Activated CD8-positive, alpha-beta T cell treated with anti-CD3 and anti-CD28 coated beads for 36 hours (primary cell): ENCODE measurements around the gene CHML. TPM values are rescaled to one million over a fixed set of nuclear protein-coding genes. Genes with fewer than 3 reads are reported as not detected.
"Not testable (repeated sequence)": the region's sequence is repeated elsewhere in the genome, so short reads cannot be mapped to it uniquely, and the experiment has no call there.

Experiments
- ATAC-seq: fragments of 200-7000 bp; cut with Tn5 transposase; one replicate; pipeline ENCODE4 v1.10.0; 2021; ENCODE audit warnings: mild to moderate bottlenecking, moderate library complexity
- CTCF ChIA-PET: fragments of 350-600 bp; sonication (Branson Sonifier 250); formaldehyde crosslinking; loops from one replicate; lab custom pipeline; 2021; ENCODE audit warnings: antibody characterized with exemption; lab: Charles Lee
- POLR2A ChIA-PET: fragments of 350-600 bp; sonication (Branson Sonifier 250); formaldehyde crosslinking; loops from one replicate; lab custom pipeline; 2021; ENCODE audit warnings: antibody characterized with exemption; lab: Charles Lee
- DNase-seq: peaks from one replicate; pipeline ENCODE4 v3.0.0-alpha.2; 2020
- H3K27ac Mint-ChIP-seq: one replicate; pipeline ENCODE4 v1.8.0; 2021; ENCODE audit warnings: mild to moderate bottlenecking, mixed read lengths
- H3K27me3 Mint-ChIP-seq: one replicate; pipeline ENCODE4 v1.8.0; 2021; ENCODE audit warnings: mixed read lengths
- H3K36me3 Mint-ChIP-seq: one replicate; pipeline ENCODE4 v1.8.0; 2021; ENCODE audit warnings: low read depth, mixed read lengths
- H3K4me1 Mint-ChIP-seq: one replicate; pipeline ENCODE4 v1.8.0; 2021; ENCODE audit warnings: low read depth, mixed read lengths
- H3K4me3 Mint-ChIP-seq: one replicate; pipeline ENCODE4 v1.8.0; 2021; ENCODE audit warnings: mild to moderate bottlenecking, moderate library complexity, mixed read lengths
- H3K9me3 Mint-ChIP-seq: one replicate; pipeline ENCODE4 v1.8.0; 2021; ENCODE audit warnings: mixed read lengths
- CTCF ChIP-seq: fragments of 200-600 bp; IDR thresholded peaks from one replicate; pipeline ENCODE4 v1.8.0; 2022; ENCODE audit warnings: antibody characterized with exemption, mild to moderate bottlenecking
- intact Hi-C: fragments of 100-400 bp; cut with micrococcal nuclease; formaldehyde crosslinking; loops from one replicate; pipeline ENCODE4 v1.10.0; 2022
- total RNA-seq, 2 experiments: library from RNA; stranded (reverse); gene quantifications; one replicate each; pipeline ENCODE4 v1.2.3, GENCODE V29; 2021

Gene CHML
- 10 to 100 TPM; 20.3 to 24.7 TPM for total RNA-seq

- Mint-ChIP-seq H3K4me3 (peak within 1 kb of the TSS; percentile 91), H3K4me1 (peaks cover 45% of the 10 kb centered on the region), H3K36me3 (peaks cover 26% of the 10 kb centered on the region), H3K27ac (peak within 1 kb of the TSS; percentile 91), H3K27me3 (no peaks in the 10 kb centered on the region), H3K9me3 (peaks cover 13% of the 10 kb centered on the region)
- POLR2A ChIA-PET = interaction anchor here (0.6 to 2.8 kb wide), 9 partner anchors 11 to 209 kb away, joined by 3 to 7 read pairs (median 4); partner anchors contain the start of gene EXO1
- intact Hi-C loops = no loop called here
- DNase-seq (peak; percentile 92), ATAC-seq (peak; percentile 96)
- CTCF ChIA-PET = interaction anchor here (1.1 kb wide), 1 partner anchor 11 kb away, joined by 4 read pairs; no protein-coding TSS in a partner anchor
- TF ChIP-seq CTCF = no peak
These were observed at the start of gene CHML, which contains the start of gene OPN3 for GRCh38 chr1:241640149-241640866. Gene CHML, minus strand, starts transcription at chr1:241640369. Its CDS starts 4,603 bp downstream, at chr1:241635766. Gene OPN3, minus strand, starts transcription at chr1:241640369. Its CDS starts 115 bp downstream, at chr1:241640254.

GRCh38 chr1:241688940-241689368 lies 48.8 kb upstream of the CHML start:
- Mint-ChIP-seq H3K4me3 (no peak overlapping the region), H3K4me1 (peaks cover 2% of the 10 kb centered on the region), H3K27ac (no peak overlapping the region), H3K36me3 (no peaks in the 10 kb centered on the region), H3K9me3 (no peaks in the 10 kb centered on the region), H3K27me3 (no peaks in the 10 kb centered on the region)
- ChIA-PET POLR2A (no interaction called here), CTCF (no interaction called here)
- DNase-seq (no peak), ATAC-seq (no peak)
- intact Hi-C loops = no loop called here
- no peak for TF ChIP-seq CTCF

- no peak overlapping the region for H3K4me3 Mint-ChIP-seq
- no peaks in the 10 kb centered on the region for H3K27me3 Mint-ChIP-seq
- no peak for ATAC-seq
- POLR2A ChIA-PET = no interaction called here
- no peak for DNase-seq
- CTCF ChIA-PET = no interaction called here
- intact Hi-C loops = no loop called here
- H3K36me3 Mint-ChIP-seq = peaks cover 2% of the 10 kb centered on the region
- H3K9me3 Mint-ChIP-seq = no peaks in the 10 kb centered on the region
- no peak for TF ChIP-seq CTCF
- H3K27ac Mint-ChIP-seq = no peak overlapping the region
- no peaks in the 10 kb centered on the region for H3K4me1 Mint-ChIP-seq
These were observed 43.9 kb upstream of the CHML start for GRCh38 chr1:241684108-241684507.

- ATAC-seq = no peak
- POLR2A ChIA-PET = interaction anchor here (0.8 kb wide), 1 partner anchor 60 kb away, joined by 3 read pairs; no protein-coding TSS in a partner anchor
- Mint-ChIP-seq H3K27ac (no peak overlapping the region), H3K36me3 (peaks cover 2% of the 10 kb centered on the region), H3K4me1 (peaks cover 2% of the 10 kb centered on the region), H3K4me3 (no peak overlapping the region), H3K9me3 (no peaks in the 10 kb centered on the region), H3K27me3 (no peaks in the 10 kb centered on the region)
- DNase-seq = no peak
- intact Hi-C loops = no loop called here
- CTCF ChIA-PET = no interaction called here
- no peak for TF ChIP-seq CTCF
These were observed 42.8 kb upstream of the CHML start for GRCh38 chr1:241682921-241683320.

- intact Hi-C loops, H3K9me3 Mint-ChIP-seq, H3K4me3 Mint-ChIP-seq, H3K27ac Mint-ChIP-seq, H3K36me3 Mint-ChIP-seq, H3K27me3 Mint-ChIP-seq, DNase-seq, ATAC-seq, CTCF ChIA-PET, H3K4me1 Mint-ChIP-seq: not testable (repeated sequence)
- POLR2A ChIA-PET = interaction anchor here (0.8 kb wide), 1 partner anchor 59 kb away, joined by 3 read pairs; no protein-coding TSS in a partner anchor
These were observed 41.8 kb upstream of the CHML start for GRCh38 chr1:241681861-241682448.
